Measurements from ENCODE around the gene NCAPG2. TPM values are rescaled to one million over a fixed set of nuclear protein-coding genes. Genes with fewer than 3 reads are reported as not detected.

Gene NCAPG2
- total and polyA plus RNA-seq, 3 donors from 2014 or later, result 30.2 to 53.9 (median 34.0) TPM

GRCh38 chr7:158606671-158607424 lies 97.8 kb downstream of the NCAPG2 start:
- H3K27ac ChIP-seq, result no peak overlapping the region

GRCh38 chr7:158606129-158606528 lies 98.5 kb downstream of the NCAPG2 start:
- TF ChIP-seq POLR2A (IDR thresholded peaks at IDR 0.05), result no peak
- TF ChIP-seq CTCF (IDR thresholded peaks at IDR 0.05), result no peak
- no peaks in the 10 kb centered on the region for H3K36me3 ChIP-seq (ENCODE audit: low read depth, missing control alignments)
- H3K4me3 ChIP-seq, result no peak overlapping the region
- no peak overlapping the region for H3K27ac ChIP-seq
- H3K27me3 ChIP-seq, result no peaks in the 10 kb centered on the region
- no peak for DNase-seq
- WGBS, 2 donors, result 45% methylated on average over 4 of the region's 4 CpGs
- H3K4me1 ChIP-seq, result no peaks in the 10 kb centered on the region
- H3K9me3 ChIP-seq, result no peaks in the 10 kb centered on the region
- intact Hi-C loops (cut with DNase I; ENCODE audit: low total_unique reads), result no loop called here

More at GRCh38 chr7:158606671-158607424, 97.8 kb downstream of the NCAPG2 start:
- no peaks in the 10 kb centered on the region for H3K9me3 ChIP-seq
- H3K4me1 ChIP-seq, result no peaks in the 10 kb centered on the region
- TF ChIP-seq POLR2A (IDR thresholded peaks at IDR 0.05) (no peak), CTCF (IDR thresholded peaks at IDR 0.05) (no peak)
- H3K27me3 ChIP-seq, result no peaks in the 10 kb centered on the region
- intact Hi-C loops (cut with DNase I; ENCODE audit: low total_unique reads), result no loop called here
- peak; percentile 10 for DNase-seq
- no peak overlapping the region for H3K4me3 ChIP-seq
- 94 to 95% methylated on average over 15 to 18 of the region's 18 CpGs for WGBS, 2 donors
- no peaks in the 10 kb centered on the region for H3K36me3 ChIP-seq (ENCODE audit: low read depth, missing control alignments)

GRCh38 chr7:158603773-158604755 lies 100.5 kb downstream of the NCAPG2 start:
- no peak for DNase-seq
- Histone ChIP-seq H3K27me3 (no peaks in the 10 kb centered on the region), H3K9me3 (no peaks in the 10 kb centered on the region), H3K36me3 (ENCODE audit: low read depth, missing control alignments) (no peaks in the 10 kb centered on the region), H3K27ac (no peak overlapping the region), H3K4me1 (no peaks in the 10 kb centered on the region), H3K4me3 (no peak overlapping the region)
- WGBS, 2 donors, result 92 to 93% methylated on average over 13 to 23 of the region's 23 CpGs
- intact Hi-C loops (cut with DNase I; ENCODE audit: low total_unique reads), result no loop called here
- TF ChIP-seq POLR2A (IDR thresholded peaks at IDR 0.05), result no peak
- TF ChIP-seq CTCF (IDR thresholded peaks at IDR 0.05), result no peak

DNA sequence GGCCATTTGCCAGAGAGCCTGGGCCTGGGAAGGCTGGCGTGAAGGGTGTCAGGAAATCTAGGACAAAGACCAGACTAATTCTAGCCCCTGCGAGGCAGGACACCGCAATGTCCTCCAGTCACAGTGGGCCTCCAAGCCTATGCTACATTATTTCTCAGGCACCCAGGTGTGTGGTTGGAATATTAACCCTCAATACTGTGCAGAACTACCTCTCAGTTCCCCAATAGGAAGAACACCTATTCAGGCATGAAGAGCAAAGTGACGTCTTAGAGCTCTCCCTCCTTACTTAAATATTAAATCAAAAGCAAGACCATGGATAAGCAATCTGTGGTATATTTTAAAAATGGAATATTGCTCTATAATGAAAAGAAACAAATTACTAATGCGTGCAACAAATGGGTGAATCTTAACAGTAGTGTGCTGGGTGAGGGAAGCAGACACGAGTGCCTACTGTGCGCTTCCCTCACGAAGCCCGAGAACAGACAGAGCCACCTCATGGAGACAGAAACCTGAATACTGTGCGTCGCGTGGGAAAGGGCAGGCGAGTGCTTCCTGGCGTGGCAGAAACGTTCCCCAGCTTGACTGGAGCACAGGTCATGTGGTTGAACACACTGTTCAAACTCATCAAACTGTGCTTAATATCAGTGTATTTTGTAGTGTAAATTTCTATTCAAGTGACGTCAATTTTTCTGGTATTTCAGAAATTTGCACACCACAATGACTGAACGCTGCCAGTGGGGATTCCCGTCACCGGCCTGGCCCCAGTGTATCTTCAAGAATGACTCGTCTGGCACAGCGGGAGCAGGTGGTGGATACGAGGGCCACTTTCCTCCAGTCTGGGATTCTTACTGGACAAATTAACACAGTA lies 101.5 kb downstream of the NCAPG2 start:
- H3K4me3 ChIP-seq, result no peak overlapping the region
- intact Hi-C loops (cut with DNase I; ENCODE audit: low total_unique reads), result no loop called here
- no peaks in the 10 kb centered on the region for H3K27me3 ChIP-seq
- WGBS, 2 donors, result 89 to 91% methylated on average over 22 of the region's 22 CpGs
- no peaks in the 10 kb centered on the region for H3K36me3 ChIP-seq (ENCODE audit: low read depth, missing control alignments)
- H3K4me1 ChIP-seq, result no peaks in the 10 kb centered on the region
- DNase-seq, result no peak
- TF ChIP-seq CTCF (IDR thresholded peaks at IDR 0.05), result no peak
- no peak for TF ChIP-seq POLR2A (IDR thresholded peaks at IDR 0.05)
- no peaks in the 10 kb centered on the region for H3K9me3 ChIP-seq
- H3K27ac ChIP-seq, result no peak overlapping the region
